ENCODE data around the gene PCMTD2.
"Not testable (repeated sequence)": the region's sequence is repeated elsewhere in the genome, so short reads cannot be mapped to it uniquely, and the experiment has no call there.

The PCMTD2 gene

DNA sequence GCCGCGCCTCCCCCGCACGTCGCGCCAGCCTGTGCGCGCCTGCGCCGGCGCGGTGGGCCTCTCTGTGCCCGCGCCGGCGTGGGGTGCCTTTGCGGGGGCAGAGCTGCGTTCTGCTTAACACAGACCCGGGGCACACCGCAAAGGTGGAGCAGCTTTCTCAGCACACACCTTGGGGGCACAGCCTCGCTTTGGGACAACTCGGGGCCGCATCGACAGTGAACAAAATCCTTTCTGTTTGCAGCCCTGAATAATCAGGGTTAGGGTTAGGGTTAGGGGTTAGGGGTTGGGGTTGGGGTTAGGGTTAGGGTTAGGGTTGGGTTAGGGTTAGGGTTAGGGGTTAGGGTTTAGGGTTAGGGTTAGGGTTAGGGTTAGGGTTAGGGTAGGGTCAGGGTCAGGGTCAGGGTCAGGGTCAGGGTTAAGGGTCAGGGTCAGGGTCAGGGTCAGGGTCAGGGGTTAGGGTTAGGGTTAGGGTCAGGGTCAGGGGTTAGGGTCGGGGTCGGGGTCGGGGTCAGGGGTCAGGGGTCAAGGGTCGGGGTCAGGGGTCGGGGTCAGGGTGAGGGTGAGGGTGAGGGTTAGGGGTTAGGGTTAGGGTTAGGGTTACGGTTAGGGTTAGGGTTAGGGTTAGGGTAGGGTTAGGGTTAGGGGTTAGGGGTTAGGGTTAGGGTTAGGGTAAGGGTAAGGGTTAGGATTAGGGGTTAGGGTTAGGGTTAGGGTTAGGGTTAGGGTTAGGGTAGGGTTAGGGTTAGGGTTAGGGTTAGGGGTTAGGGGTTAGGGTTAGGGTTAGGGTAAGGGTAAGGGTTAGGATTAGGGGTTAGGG, 31.1 kb downstream of the PCMTD2 start:
- DNase-seq (ENCODE audit: low spot score) = not testable (repeated sequence)

DNA sequence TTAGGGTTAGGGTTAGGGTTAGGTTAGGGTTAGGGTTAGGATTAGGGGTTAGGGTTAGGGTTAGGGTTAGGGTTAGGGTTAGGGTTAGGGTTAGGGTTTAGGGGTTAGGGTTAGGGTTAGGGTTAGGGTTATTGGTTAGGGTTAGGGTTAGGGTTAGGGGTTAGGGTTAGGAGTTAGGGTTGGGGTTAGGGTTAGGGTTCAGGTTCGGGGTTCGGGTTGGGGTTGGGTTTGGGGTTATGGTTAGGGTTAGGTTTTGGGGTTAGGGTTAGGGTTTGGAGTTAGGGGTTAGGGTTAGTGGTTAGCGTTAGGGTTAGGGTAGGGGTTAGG, 31.7 kb downstream of the PCMTD2 start:
- not testable (repeated sequence) for DNase-seq (ENCODE audit: low spot score)

DNA sequence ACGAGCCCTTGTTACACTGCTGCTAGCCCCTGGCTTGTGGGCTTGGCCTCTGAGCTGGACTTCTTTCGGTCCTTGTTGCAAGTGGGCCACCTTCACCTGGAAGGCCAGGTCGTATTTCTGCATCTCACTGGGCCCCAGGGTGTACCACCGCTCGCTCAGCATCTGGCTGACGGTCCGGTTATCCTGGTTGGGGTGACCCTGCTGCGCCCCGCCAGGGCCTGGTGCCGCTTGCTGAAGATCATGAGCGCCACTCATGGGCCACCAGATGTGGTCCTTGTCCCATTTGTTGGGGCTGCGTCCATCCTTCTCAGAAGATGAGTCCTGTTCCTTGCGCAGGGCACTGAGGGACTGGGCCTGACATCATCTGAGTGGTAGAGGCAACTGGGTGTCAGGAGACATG, 36.6 kb downstream of the PCMTD2 start:
- not testable (repeated sequence) for DNase-seq (ENCODE audit: low spot score)

DNA sequence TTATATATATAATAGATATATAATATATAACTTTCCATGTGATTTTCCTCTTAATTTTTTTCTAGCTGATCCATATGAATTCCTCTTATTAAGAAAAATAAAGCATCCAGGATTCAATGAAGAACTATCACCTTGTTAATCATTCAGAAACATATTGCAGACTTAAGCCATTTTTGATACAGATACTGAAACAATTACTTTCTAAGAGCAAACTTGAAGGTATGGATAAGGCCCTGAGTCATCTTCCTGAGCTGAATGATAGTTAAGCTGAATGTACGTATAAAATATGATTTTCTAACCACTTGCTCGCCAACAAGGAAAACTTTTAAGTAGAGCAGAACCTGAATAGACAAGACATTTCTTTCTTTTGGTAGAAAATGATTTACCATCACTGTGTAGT, 47.5 kb downstream of the PCMTD2 start:
- not testable (repeated sequence) for DNase-seq (ENCODE audit: low spot score)

GRCh38 chr20:64313761-64314160, 58.2 kb downstream of the PCMTD2 start:
- DNase-seq (ENCODE audit: low spot score) = not testable (repeated sequence)

DNA sequence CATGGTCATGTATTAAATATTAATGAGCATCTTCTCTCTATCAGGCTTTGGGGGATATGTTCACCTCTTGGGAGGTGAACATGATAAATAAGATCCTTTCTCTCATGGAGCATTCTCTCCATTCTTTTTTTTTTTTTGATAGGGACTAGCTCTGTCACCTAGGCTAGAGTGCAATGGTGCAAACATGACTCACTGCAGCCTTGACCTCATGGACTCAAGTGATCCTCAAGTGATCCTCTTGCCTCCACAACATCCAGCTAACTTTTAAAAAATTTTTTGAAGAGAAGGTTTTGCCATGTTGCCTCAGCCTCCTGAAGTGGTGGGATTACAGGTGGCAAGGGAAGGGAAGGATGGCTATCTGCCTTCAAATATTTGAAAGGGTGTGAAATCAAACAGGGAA, 59.8 kb downstream of the PCMTD2 start:
- not testable (repeated sequence) for DNase-seq (ENCODE audit: low spot score)

DNA sequence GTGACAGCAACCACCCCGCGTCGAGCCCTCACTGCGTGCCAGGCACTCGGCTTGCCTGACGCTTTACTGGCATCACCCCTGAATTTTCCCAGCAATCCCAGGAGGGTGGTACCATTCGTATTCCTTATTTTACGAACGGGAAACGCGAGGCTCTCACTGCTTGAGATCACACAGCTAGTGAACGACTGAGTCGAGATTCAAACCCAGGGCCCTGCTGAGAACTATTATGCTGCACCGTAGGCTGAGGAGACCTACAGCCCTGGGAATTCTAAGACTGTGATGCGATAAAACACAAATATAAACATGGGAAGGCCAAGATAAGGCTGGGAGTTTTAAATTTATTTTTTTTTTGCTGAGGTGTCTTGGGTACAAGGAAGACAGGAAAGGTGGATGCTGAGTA, 60.3 kb downstream of the PCMTD2 start:
- not testable (repeated sequence) for DNase-seq (ENCODE audit: low spot score)

- DNase-seq (ENCODE audit: low spot score) = peak; percentile 55
Measured at GRCh38 chr20:64316415-64317083, 61.0 kb downstream of the PCMTD2 start.

DNA sequence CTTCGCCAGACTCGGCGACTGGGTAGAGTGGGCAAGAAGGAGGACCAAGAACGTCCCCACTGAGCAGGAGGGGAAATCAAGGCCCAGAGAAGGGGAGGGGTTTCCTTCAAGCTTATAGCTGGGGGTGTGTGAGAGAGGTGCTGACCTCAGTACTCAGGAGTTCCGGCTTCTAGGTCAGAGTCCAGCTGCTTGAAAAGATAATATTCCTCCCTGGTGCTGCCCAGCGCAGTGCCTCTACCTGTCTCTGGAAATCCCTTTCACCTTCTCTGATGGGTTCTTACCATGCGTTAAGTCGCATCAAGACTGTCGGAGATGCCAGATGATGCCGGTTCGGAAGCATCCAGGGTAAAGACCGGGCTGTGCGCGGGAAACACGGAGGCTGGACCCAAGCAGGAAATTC, 61.8 kb downstream of the PCMTD2 start:
- DNase-seq (ENCODE audit: low spot score) = not testable (repeated sequence)

GRCh38 chr20:64318056-64318455, 62.5 kb downstream of the PCMTD2 start:
- not testable (repeated sequence) for DNase-seq (ENCODE audit: low spot score)

DNA sequence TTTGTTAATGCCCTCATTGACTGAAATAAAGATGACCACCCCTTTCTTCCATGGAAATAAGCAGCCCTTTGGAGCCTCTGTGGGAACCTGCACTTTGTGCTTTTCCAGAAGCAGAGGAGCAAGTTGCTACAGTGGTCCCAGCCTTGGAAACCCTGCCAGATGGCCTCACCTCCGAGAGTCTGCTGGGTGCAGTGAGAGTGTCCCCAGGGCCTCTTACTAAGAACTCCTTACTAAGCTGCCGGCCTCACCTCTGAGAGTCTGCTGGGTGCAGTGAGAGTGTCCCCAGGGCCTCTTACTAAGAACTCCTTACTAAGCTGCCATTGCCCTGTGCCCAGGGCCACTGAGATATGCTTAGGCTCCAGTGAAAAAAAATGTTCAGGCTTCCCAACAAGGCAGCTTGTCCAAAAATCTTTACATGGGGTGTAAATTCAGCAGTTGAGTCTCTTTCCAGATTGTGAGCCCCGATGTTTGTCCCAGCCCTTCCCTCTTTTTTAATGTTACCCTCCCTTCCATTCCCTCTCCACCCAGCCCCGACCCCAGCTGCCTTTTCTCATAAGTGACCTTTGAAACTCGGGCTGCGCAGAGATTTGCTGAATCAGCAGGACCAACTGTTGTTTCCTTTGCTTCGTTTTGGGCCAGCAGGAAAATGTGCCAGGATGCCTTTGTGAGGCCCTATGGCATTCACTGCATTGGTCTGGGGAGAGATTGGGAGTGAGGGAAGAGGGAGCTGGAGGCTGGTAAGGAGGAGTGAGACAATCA, 66.7 kb downstream of the PCMTD2 start:
- DNase-seq (ENCODE audit: low spot score) = not testable (repeated sequence)

Data from ecto neural progenitor cell (in vitro differentiated cells).